GM10266 (cell line): Measurements from ENCODE around the gene DOCK4.

ENCODE experiments used
- DNase-seq: peaks from one replicate; pipeline ENCODE4 v3.0.0; 2012; ENCODE audit errors: extremely low spot score
- CTCF ChIP-seq: IDR thresholded peaks from 2 replicates; pipeline ENCODE4 v1.5.1; 2012; ENCODE audit warnings: mild to moderate bottlenecking, low read depth; ENCODE audit not compliant: control insufficient read depth, insufficient read depth; ENCODE audit errors: missing control alignments

Gene DOCK4

GRCh38 chr7:111708072-111708471, 498.1 kb downstream of the DOCK4 start:
- no peak for DNase-seq
- no peak for TF ChIP-seq CTCF

GRCh38 chr7:111705807-111706206, 500.4 kb downstream of the DOCK4 start:
- DNase-seq, result no peak
- TF ChIP-seq CTCF, result no peak

GRCh38 chr7:111697771-111698170, 508.4 kb downstream of the DOCK4 start:
- DNase-seq, result no peak
- no peak for TF ChIP-seq CTCF

GRCh38 chr7:111694376-111694775, 511.8 kb downstream of the DOCK4 start:
- no peak for TF ChIP-seq CTCF
- DNase-seq, result no peak

GRCh38 chr7:111690364-111691111, 515.7 kb downstream of the DOCK4 start:
- DNase-seq, result no peak
- TF ChIP-seq CTCF, result no peak

GRCh38 chr7:111685349-111685748, 520.9 kb downstream of the DOCK4 start:
- DNase-seq, result no peak
- no peak for TF ChIP-seq CTCF

- no peak for TF ChIP-seq CTCF
- no peak for DNase-seq
Measured at GRCh38 chr7:111682588-111683340, 523.4 kb downstream of the DOCK4 start.
